HG02798 (cell line): Measurements from ENCODE around the gene ASMTL.
A peak's percentile ranks its signal among the peaks of the same experiment; 100 is the strongest.
"Not testable (repeated sequence)": the region's sequence is repeated elsewhere in the genome, so short reads cannot be mapped to it uniquely, and the experiment has no call there.

ENCODE experiments used
- ATAC-seq: cut with Tn5 transposase; IDR thresholded peaks from one replicate; pipeline ENCODE4 v1.9.1; 2021; ENCODE audit warnings: mild to moderate bottlenecking; ENCODE audit not compliant: unreplicated experiment, poor library complexity

The ASMTL gene

GRCh38 chrX:1482530-1482928, 29.8 kb upstream of the ASMTL start:
- ATAC-seq = not testable (repeated sequence)

- ATAC-seq = peak; percentile 58
Observed at GRCh38 chrX:1481636-1482529, 29.2 kb upstream of the ASMTL start.

GRCh38 chrX:1480082-1480785, 27.5 kb upstream of the ASMTL start:
- ATAC-seq = no peak

- no peak for ATAC-seq
Observed at GRCh38 chrX:1477801-1478458, 25.2 kb upstream of the ASMTL start.

- no peak for ATAC-seq
Observed at GRCh38 chrX:1477229-1477628, 24.5 kb upstream of the ASMTL start.

- no peak for ATAC-seq
Observed at GRCh38 chrX:1476682-1477081, 24.0 kb upstream of the ASMTL start.

- ATAC-seq = no peak
Observed at GRCh38 chrX:1475881-1476280, 23.2 kb upstream of the ASMTL start.

GRCh38 chrX:1475481-1475880, 22.8 kb upstream of the ASMTL start:
- ATAC-seq = no peak

GRCh38 chrX:1474593-1474992, 21.9 kb upstream of the ASMTL start:
- ATAC-seq = not testable (repeated sequence)

- ATAC-seq = no peak
Observed at GRCh38 chrX:1472975-1473374, 20.3 kb upstream of the ASMTL start.

GRCh38 chrX:1468250-1468772, 15.6 kb upstream of the ASMTL start:
- peak; percentile 52 for ATAC-seq

GRCh38 chrX:1466971-1467561, 14.4 kb upstream of the ASMTL start:
- peak; percentile 56 for ATAC-seq

GRCh38 chrX:1466232-1466661, 13.5 kb upstream of the ASMTL start:
- no peak for ATAC-seq

- no peak for ATAC-seq
Observed at GRCh38 chrX:1465286-1466231, 12.8 kb upstream of the ASMTL start.

- no peak for ATAC-seq
Observed at GRCh38 chrX:1464971-1465285, 12.2 kb upstream of the ASMTL start.

GRCh38 chrX:1464041-1464970, 11.6 kb upstream of the ASMTL start:
- no peak for ATAC-seq

- ATAC-seq = no peak
Observed at GRCh38 chrX:1463581-1463980, 10.9 kb upstream of the ASMTL start.

GRCh38 chrX:1462596-1463251, 10.0 kb upstream of the ASMTL start:
- no peak for ATAC-seq
